Right lobe of liver (tissue), 4 donors: ENCODE data around the gene PSKH1.
"Not testable (repeated sequence)": the region's sequence is repeated elsewhere in the genome, so short reads cannot be mapped to it uniquely, and the experiment has no call there.

Experiments
- POLR2A ChIP-seq: fragments of 450-650 bp; IDR thresholded peaks from one replicate; pipeline ENCODE4 v1.6.1; 2017; ENCODE audit warnings: antibody characterized with exemption, mild to moderate bottlenecking
- TF ChIP-seq, protein P1 (sequence below), 4 donors: fragments of 200-600 bp in 3 of 4; fragments of 450-650 bp in 1 of 4; IDR thresholded peaks; one replicate each; pipeline versions ENCODE4 v1.5.1 to v1.8.0; 2016 to 2022; ENCODE audit warnings: antibody characterized with exemption in 4 of 4, mild to moderate bottlenecking in 2 of 4
- donor health status: DM: no; HTN: no; CAD: no.
- donor health status: DM: no; HTN: no; CAD: no.
- donor health status: DM: no; HTN: yes; CAD: no.

DNA sequence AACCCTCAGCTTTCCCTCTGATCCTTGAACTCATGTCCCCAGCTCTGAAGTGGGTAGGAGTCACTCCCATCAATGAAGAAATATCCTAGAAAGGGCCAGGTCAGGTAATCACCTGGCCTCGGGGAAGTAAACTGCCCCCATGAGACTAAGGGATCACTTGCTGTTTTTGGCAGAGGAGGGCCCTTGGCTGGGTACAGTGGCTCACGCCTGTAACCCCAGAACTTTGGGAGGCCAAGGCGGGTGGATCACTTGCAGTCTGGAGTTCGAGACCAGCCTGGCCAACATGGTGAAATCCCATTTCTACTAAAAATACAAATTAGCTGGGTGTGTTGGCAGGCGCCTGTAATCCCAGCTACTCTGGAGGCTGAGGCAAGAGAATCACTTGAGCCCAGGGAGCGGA lies 29.0 kb upstream of the PSKH1 start:
- TF ChIP-seq, protein P1, sequence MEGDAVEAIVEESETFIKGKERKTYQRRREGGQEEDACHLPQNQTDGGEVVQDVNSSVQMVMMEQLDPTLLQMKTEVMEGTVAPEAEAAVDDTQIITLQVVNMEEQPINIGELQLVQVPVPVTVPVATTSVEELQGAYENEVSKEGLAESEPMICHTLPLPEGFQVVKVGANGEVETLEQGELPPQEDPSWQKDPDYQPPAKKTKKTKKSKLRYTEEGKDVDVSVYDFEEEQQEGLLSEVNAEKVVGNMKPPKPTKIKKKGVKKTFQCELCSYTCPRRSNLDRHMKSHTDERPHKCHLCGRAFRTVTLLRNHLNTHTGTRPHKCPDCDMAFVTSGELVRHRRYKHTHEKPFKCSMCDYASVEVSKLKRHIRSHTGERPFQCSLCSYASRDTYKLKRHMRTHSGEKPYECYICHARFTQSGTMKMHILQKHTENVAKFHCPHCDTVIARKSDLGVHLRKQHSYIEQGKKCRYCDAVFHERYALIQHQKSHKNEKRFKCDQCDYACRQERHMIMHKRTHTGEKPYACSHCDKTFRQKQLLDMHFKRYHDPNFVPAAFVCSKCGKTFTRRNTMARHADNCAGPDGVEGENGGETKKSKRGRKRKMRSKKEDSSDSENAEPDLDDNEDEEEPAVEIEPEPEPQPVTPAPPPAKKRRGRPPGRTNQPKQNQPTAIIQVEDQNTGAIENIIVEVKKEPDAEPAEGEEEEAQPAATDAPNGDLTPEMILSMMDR (IDR thresholded peaks at IDR 0.05) = not testable (repeated sequence)
- TF ChIP-seq POLR2A = not testable (repeated sequence)
